ENCODE data around the gene ZNF317. TPM values are rescaled to one million over a fixed set of nuclear protein-coding genes. Genes with fewer than 3 reads are reported as not detected.
A peak's percentile ranks its signal among the peaks of the same experiment; 100 is the strongest.

ZNF317 gene
- total and polyA plus RNA-seq, 9 of the 15 experiments (the other 6 are each of a cell fraction or from before 2014, with no cell fraction given) = 17.3 to 43.2 (median 34.8) TPM

DNA sequence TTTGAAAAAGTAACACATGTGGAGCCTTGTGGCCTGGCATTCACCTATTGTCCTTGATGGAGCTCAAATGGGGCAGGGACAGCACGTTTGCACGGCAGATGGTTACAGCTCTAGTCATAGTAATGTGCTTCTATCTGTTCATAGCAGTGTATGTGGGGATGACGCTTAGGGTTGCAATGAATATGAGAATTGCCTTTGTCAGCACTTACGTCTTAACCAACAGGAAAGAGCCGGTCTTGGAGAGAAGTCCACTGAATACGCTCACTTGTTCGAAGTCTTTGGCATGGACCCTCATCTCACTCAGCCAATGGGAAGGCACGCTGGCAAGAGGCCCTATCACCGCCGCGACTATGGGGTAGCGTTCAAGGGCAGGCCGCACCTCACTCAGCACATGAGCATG lies 19.7 kb downstream of the ZNF317 start:
- Histone ChIP-seq H3K9me1 (ENCODE audit: control insufficient read depth, insufficient read depth, low read length) (no peaks in the 10 kb centered on the region), H3K4me3 (no peak overlapping the region), H3K9me3 (replicated peaks; ENCODE audit: control insufficient read depth, insufficient read depth, low read depth, low read length) (peaks cover 27% of the 10 kb centered on the region), H3K27ac (ENCODE audit: extremely low read depth, low read depth, low read length) (no peak overlapping the region), H4K20me1 (replicated peaks; ENCODE audit: control insufficient read depth, insufficient read depth, low read length) (no peaks in the 10 kb centered on the region), H3K9ac (ENCODE audit: insufficient read depth in 1 of 2, low read depth in 2 of 2, low read length in 2 of 2) (no peak overlapping the region), H3K36me3 (ENCODE audit: control insufficient read depth, insufficient read depth, low read length) (peaks cover 84% of the 10 kb centered on the region), H3K4me2 (ENCODE audit: insufficient read depth, low read length) (no peak overlapping the region), H3K4me1 (replicated peaks in 1 of 2; ENCODE audit: control insufficient read depth in 2 of 2, insufficient read depth in 2 of 2, low read length in 2 of 2) (no peaks in the 10 kb centered on the region), H3K27me3 (ENCODE audit: control insufficient read depth in 2 of 2, insufficient read depth in 2 of 2, low read length in 2 of 2) (no peaks in the 10 kb centered on the region), H2AFZ (ENCODE audit: low read depth, low read length) (no peak overlapping the region), H3K79me2 (ENCODE audit: control insufficient read depth, insufficient read depth, low read length) (peaks cover 17% of the 10 kb centered on the region)
- WGBS (ENCODE audit: insufficient coverage, low coverage, missing lambda C conversion rate) = 99% methylated on average over 13 of the region's 13 CpGs
- intact Hi-C loops (cut with micrococcal nuclease) (no loop called here), in situ Hi-C loops (cut with MboI) (no loop called here)
- DNase-seq (ENCODE audit: extremely low read depth in 1 of 4, low spot score in 3 of 4) (peak in 1 of 4 experiments; percentile 15), FAIRE-seq (no peak), ATAC-seq (no peak)
- CTCF ChIA-PET (ENCODE audit: low intra/inter-chr PET ratio) = no interaction called here
- peak; percentile 28; the same call in 1 of the 2 replicates for TF ChIP-seq ZNF316 (IDR thresholded peaks at IDR 0.05)
- no peak for TF ChIP-seq TEAD2 (tag; IDR thresholded peaks at IDR 0.05)
- POLR2A ChIA-PET = interaction anchor here (0.8 kb wide), 1 partner anchor 15 kb away, joined by 3 read pairs; no protein-coding TSS in a partner anchor
- no TSS peak for BruUV-seq (replicated peaks)

DNA sequence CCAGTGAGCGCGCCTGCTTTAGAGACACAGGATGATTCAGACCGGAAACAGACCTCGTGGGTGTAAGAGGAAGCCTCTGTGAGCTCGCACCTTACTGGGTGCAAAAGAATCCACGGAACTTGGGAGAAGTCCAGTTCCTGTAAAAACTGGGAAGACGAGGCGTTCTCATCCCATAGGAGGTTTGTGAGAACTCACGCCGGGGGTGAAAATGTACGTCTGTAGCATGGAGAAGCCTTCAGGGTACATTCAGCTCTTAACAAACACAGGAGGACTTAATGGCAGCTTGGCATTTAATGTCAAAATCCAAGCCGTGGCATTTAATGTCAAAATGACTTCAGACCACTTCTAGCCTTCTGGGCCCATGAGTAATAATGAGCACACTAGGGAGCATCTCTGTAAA lies 21.2 kb downstream of the ZNF317 start:
- POLR2A ChIA-PET = no interaction called here
- 96% methylated on average over 9 of the region's 12 CpGs for WGBS (ENCODE audit: insufficient coverage, low coverage, missing lambda C conversion rate)

More for the DNA sequence above, 21.2 kb downstream of the ZNF317 start:
- no TSS peak for BruUV-seq (replicated peaks)
- in situ Hi-C loops (cut with MboI) (no loop called here), intact Hi-C loops (cut with micrococcal nuclease) (no loop called here)
- TF ChIP-seq SMARCE1 (IDR thresholded peaks at IDR 0.05) (no peak), ZNF274 (IDR thresholded peaks at IDR 0.05; ENCODE audit: borderline replicate concordance, low read depth, low read length) (0 out of 2 replicates have a peak, but pooled peaks have one; percentile 48)
- TF ChIP-seq, protein P1, sequence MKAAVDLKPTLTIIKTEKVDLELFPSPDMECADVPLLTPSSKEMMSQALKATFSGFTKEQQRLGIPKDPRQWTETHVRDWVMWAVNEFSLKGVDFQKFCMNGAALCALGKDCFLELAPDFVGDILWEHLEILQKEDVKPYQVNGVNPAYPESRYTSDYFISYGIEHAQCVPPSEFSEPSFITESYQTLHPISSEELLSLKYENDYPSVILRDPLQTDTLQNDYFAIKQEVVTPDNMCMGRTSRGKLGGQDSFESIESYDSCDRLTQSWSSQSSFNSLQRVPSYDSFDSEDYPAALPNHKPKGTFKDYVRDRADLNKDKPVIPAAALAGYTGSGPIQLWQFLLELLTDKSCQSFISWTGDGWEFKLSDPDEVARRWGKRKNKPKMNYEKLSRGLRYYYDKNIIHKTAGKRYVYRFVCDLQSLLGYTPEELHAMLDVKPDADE (conservative IDR thresholded peaks at IDR 0.05; ENCODE audit: control insufficient read depth, low read depth, low read length) = no peak
- Histone ChIP-seq H3K4me1 (replicated peaks in 1 of 2; ENCODE audit: control insufficient read depth in 2 of 2, insufficient read depth in 2 of 2, low read length in 2 of 2) (no peaks in the 10 kb centered on the region), H3K9ac (ENCODE audit: insufficient read depth in 1 of 2, low read depth in 2 of 2, low read length in 2 of 2) (no peak overlapping the region), H3K9me1 (ENCODE audit: control insufficient read depth, insufficient read depth, low read length) (no peaks in the 10 kb centered on the region), H2AFZ (ENCODE audit: low read depth, low read length) (no peak overlapping the region), H3K9me3 (replicated peaks; ENCODE audit: control insufficient read depth, insufficient read depth, low read depth, low read length) (peaks cover 25% of the 10 kb centered on the region), H3K27me3 (ENCODE audit: control insufficient read depth in 2 of 2, insufficient read depth in 2 of 2, low read length in 2 of 2) (no peaks in the 10 kb centered on the region), H3K27ac (ENCODE audit: extremely low read depth, low read depth, low read length) (no peak overlapping the region), H3K79me2 (ENCODE audit: control insufficient read depth, insufficient read depth, low read length) (peaks cover 3% of the 10 kb centered on the region; the same call in 1 of the 3 replicates), H3K4me2 (ENCODE audit: insufficient read depth, low read length) (no peak overlapping the region), H4K20me1 (replicated peaks; ENCODE audit: control insufficient read depth, insufficient read depth, low read length) (no peaks in the 10 kb centered on the region), H3K36me3 (ENCODE audit: control insufficient read depth, insufficient read depth, low read length) (peaks cover 71% of the 10 kb centered on the region), H3K4me3 (no peak overlapping the region)
- CTCF ChIA-PET (ENCODE audit: low intra/inter-chr PET ratio) = no interaction called here
- ATAC-seq (no peak), FAIRE-seq (no peak), DNase-seq (ENCODE audit: extremely low read depth in 1 of 4, low spot score in 3 of 4) (no peak)
